ENCODE results near the gene KCNJ5.

DNA sequence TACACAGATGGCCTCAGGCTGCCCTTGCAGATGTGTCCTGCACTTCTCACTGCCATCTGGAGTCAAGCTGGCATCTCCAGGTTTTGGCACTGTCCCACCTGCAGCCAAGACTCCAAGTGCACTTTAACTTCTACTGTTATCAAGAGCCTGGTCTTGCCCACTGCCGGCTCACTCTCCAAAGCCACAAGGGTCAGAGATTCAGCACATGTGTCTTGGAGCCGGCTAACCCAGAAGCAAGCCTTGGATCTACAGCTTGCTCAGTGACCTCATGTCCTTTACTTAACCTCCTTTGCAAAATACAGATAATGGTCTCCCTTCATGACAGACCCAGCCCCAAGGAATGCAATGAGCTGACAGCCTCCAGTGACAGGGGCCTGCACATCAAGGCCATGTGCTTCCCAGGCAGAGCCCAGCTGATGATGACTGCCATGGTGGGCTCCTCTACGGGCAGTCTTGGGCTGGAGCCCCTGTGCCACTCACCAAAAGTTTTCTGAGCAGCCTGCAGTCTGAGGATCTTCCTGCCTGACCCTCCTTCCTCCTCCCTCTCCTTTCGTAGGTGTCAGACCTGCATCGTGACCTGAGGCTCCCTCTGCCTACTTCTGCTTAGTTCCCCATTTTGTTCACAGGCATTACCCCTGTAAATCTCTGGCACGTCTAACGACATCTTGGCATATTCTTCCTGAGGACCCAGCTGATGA, 42.5 kb downstream of the KCNJ5 start:
- TF ChIP-seq, protein P1, sequence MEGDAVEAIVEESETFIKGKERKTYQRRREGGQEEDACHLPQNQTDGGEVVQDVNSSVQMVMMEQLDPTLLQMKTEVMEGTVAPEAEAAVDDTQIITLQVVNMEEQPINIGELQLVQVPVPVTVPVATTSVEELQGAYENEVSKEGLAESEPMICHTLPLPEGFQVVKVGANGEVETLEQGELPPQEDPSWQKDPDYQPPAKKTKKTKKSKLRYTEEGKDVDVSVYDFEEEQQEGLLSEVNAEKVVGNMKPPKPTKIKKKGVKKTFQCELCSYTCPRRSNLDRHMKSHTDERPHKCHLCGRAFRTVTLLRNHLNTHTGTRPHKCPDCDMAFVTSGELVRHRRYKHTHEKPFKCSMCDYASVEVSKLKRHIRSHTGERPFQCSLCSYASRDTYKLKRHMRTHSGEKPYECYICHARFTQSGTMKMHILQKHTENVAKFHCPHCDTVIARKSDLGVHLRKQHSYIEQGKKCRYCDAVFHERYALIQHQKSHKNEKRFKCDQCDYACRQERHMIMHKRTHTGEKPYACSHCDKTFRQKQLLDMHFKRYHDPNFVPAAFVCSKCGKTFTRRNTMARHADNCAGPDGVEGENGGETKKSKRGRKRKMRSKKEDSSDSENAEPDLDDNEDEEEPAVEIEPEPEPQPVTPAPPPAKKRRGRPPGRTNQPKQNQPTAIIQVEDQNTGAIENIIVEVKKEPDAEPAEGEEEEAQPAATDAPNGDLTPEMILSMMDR (IDR thresholded peaks at IDR 0.05; ENCODE audit: insufficient read depth, low read length, poor library complexity, severe bottlenecking): no peak
- no peak for TF ChIP-seq EZH2phosphoT487 (conservative IDR thresholded peaks at IDR 0.05; ENCODE audit: low read length)
